LHCN-M2 (cell line): ENCODE data around the gene ASH1L. TPM values are rescaled to one million over a fixed set of nuclear protein-coding genes. Genes with fewer than 3 reads are reported as not detected.

ENCODE experiments used
- total RNA-seq: library from RNA; depleted of rRNA; stranded (reverse); fragments of >200 nt; gene quantifications from 2 replicates; pipeline ENCODE4 v1.2.3, GENCODE V29; 2014; rRNA removed

The ASH1L gene
- total RNA-seq, 1 experiment from 2014 or later, result 24.2 TPM

Other genes with a start within 250 kb of the ASH1L start
- 41.6 and 43.3 TPM in 2 replicates for gene RUSC1, start 241.9 kb downstream of the ASH1L start, total RNA-seq
- 25.5 and 31.5 TPM in 2 replicates for gene MSTO1, start 47.4 kb upstream of the ASH1L start, total RNA-seq
- 31.0 and 35.4 TPM in 2 replicates for gene YY1AP1, start 126.0 kb upstream of the ASH1L start, total RNA-seq
- 78.7 and 79.4 TPM in 2 replicates for gene DAP3, start 126.3 kb upstream of the ASH1L start, total RNA-seq